BLaER1 treated with 17β-estradiol and CSF1 and Interleukin-3, amounts not matched to agents 10 nM and 100 nM (cell line): ENCODE measurements around the gene LRRC37B.
"Not testable (repeated sequence)": the region's sequence is repeated elsewhere in the genome, so short reads cannot be mapped to it uniquely, and the experiment has no call there.

ENCODE experiments used
- H3K27ac ChIP-seq, 11 experiments: shearing (Covaris generic); formaldehyde crosslinking; 2 replicates each; pipeline ENCODE4 v1.8.1; 2022
- H3K27me3 ChIP-seq, 11 experiments: shearing (Covaris generic); formaldehyde crosslinking; 2 replicates each; pipeline ENCODE4 v1.8.1; 2022
- H3K36me3 ChIP-seq, 11 experiments: shearing (Covaris generic); formaldehyde crosslinking; 2 replicates each; pipeline ENCODE4 v1.8.1; 2022
- H3K4me1 ChIP-seq, 10 experiments: shearing (Covaris generic); formaldehyde crosslinking; 2 replicates each; pipeline ENCODE4 v1.8.1; 2022
- H3K4me2 ChIP-seq, 11 experiments: shearing (Covaris generic); formaldehyde crosslinking; 2 replicates each; pipeline ENCODE4 v1.8.1; 2022
- H3K4me3 ChIP-seq, 10 experiments: shearing (Covaris generic); formaldehyde crosslinking; 2 replicates each; pipeline ENCODE4 v1.8.1; 2022
- H3K9ac ChIP-seq, 11 experiments: shearing (Covaris generic); formaldehyde crosslinking; 2 replicates each; pipeline ENCODE4 v1.8.1; 2022
- H3K9me3 ChIP-seq, 11 experiments: shearing (Covaris generic); formaldehyde crosslinking; replicated peaks in 1 of 11; 2 replicates each; pipeline ENCODE4 v1.8.1; 2022
- H4K20me1 ChIP-seq, 11 experiments: shearing (Covaris generic); formaldehyde crosslinking; 2 replicates each; pipeline ENCODE4 v1.8.1; 2022
- Cebpa-rat ChIP-seq, 11 experiments: shearing (Covaris generic); IDR thresholded peaks; 2 replicates each; pipeline ENCODE4 v1.8.1; 2022

The LRRC37B gene

GRCh38 chr17:32033223-32033622, 26.0 kb downstream of the LRRC37B start:
- peaks cover 28 to 47% (median 36%) of the 10 kb centered on the region in 11 experiments for H3K36me3 ChIP-seq
- TF ChIP-seq Cebpa-rat (IDR thresholded peaks at IDR 0.05) = no peak
- H4K20me1 ChIP-seq = no peaks in the 10 kb centered on the region
- H3K9me3 ChIP-seq = no peaks in the 10 kb centered on the region
- H3K4me3 ChIP-seq = no peak overlapping the region
- no peak overlapping the region for H3K27ac ChIP-seq
- H3K4me2 ChIP-seq = no peak overlapping the region
- H3K27me3 ChIP-seq = no peaks in the 10 kb centered on the region
- peaks cover 0 to 6% (median 0%) of the 10 kb centered on the region in 10 experiments; a peak in 1 of 20 replicates for H3K4me1 ChIP-seq
- no peak overlapping the region for H3K9ac ChIP-seq

- not testable (repeated sequence) for H3K27ac ChIP-seq, H3K27me3 ChIP-seq, H3K9ac ChIP-seq, H3K9me3 ChIP-seq, H3K4me1 ChIP-seq, H3K4me2 ChIP-seq, H3K4me3 ChIP-seq, H4K20me1 ChIP-seq
- peaks cover 28 to 51% (median 38%) of the 10 kb centered on the region in 11 experiments for H3K36me3 ChIP-seq
Observed at GRCh38 chr17:32033812-32034211, 26.6 kb downstream of the LRRC37B start.

- H3K4me2 ChIP-seq, H4K20me1 ChIP-seq, H3K9me3 ChIP-seq, H3K4me3 ChIP-seq, H3K4me1 ChIP-seq, H3K27me3 ChIP-seq, H3K27ac ChIP-seq, H3K9ac ChIP-seq: not testable (repeated sequence)
- peaks cover 35 to 58% (median 45%) of the 10 kb centered on the region in 11 experiments for H3K36me3 ChIP-seq
Observed at GRCh38 chr17:32040246-32040645, 33.1 kb downstream of the LRRC37B start.

- not testable (repeated sequence) for H4K20me1 ChIP-seq, H3K27ac ChIP-seq, H3K9me3 ChIP-seq, H3K27me3 ChIP-seq, H3K4me2 ChIP-seq, H3K4me3 ChIP-seq, H3K4me1 ChIP-seq, H3K9ac ChIP-seq
- peaks cover 23 to 54% (median 34%) of the 10 kb centered on the region in 11 experiments for H3K36me3 ChIP-seq
Observed at GRCh38 chr17:32041306-32041875, 34.2 kb downstream of the LRRC37B start.

- H3K4me1 ChIP-seq, H4K20me1 ChIP-seq, H3K4me3 ChIP-seq, H3K27ac ChIP-seq, H3K4me2 ChIP-seq, H3K27me3 ChIP-seq, H3K9me3 ChIP-seq, H3K9ac ChIP-seq: not testable (repeated sequence)
- peaks cover 15 to 49% (median 25%) of the 10 kb centered on the region in 11 experiments for H3K36me3 ChIP-seq
Observed at GRCh38 chr17:32042266-32042665, 35.1 kb downstream of the LRRC37B start.

GRCh38 chr17:32045611-32046010, 38.4 kb downstream of the LRRC37B start:
- not testable (repeated sequence) for H3K27ac ChIP-seq, H3K4me3 ChIP-seq, H3K9me3 ChIP-seq, H3K27me3 ChIP-seq, H3K4me1 ChIP-seq, H3K9ac ChIP-seq, H4K20me1 ChIP-seq, H3K4me2 ChIP-seq
- peaks cover 0 to 40% (median 16%) of the 10 kb centered on the region in 11 experiments; a peak in 14 of 22 replicates for H3K36me3 ChIP-seq

GRCh38 chr17:32047663-32048062, 40.5 kb downstream of the LRRC37B start:
- H3K27me3 ChIP-seq, H3K4me1 ChIP-seq, H3K4me2 ChIP-seq, H3K27ac ChIP-seq, H4K20me1 ChIP-seq, H3K9ac ChIP-seq, H3K9me3 ChIP-seq, H3K4me3 ChIP-seq: not testable (repeated sequence)
- H3K36me3 ChIP-seq = peaks cover 0 to 29% (median 6%) of the 10 kb centered on the region in 11 experiments; a peak in 10 of 22 replicates

GRCh38 chr17:32054985-32055384, 47.8 kb downstream of the LRRC37B start:
- H3K4me3 ChIP-seq, H4K20me1 ChIP-seq: not testable (repeated sequence)

GRCh38 chr17:32055425-32055824, 48.2 kb downstream of the LRRC37B start:
- H3K27me3 ChIP-seq, H3K27ac ChIP-seq, H3K9ac ChIP-seq, H3K4me3 ChIP-seq, H3K36me3 ChIP-seq, H3K4me1 ChIP-seq, H4K20me1 ChIP-seq, H3K9me3 ChIP-seq, H3K4me2 ChIP-seq: not testable (repeated sequence)

More at GRCh38 chr17:32054985-32055384, 47.8 kb downstream of the LRRC37B start:
- H3K9me3 ChIP-seq, H3K36me3 ChIP-seq, H3K27me3 ChIP-seq, H3K9ac ChIP-seq, H3K4me2 ChIP-seq, H3K27ac ChIP-seq, H3K4me1 ChIP-seq: not testable (repeated sequence)

- not testable (repeated sequence) for H3K36me3 ChIP-seq, H3K4me2 ChIP-seq, H3K27ac ChIP-seq, H3K9ac ChIP-seq, H3K4me1 ChIP-seq, H3K27me3 ChIP-seq, H3K4me3 ChIP-seq, H3K9me3 ChIP-seq, H4K20me1 ChIP-seq
Observed at GRCh38 chr17:32056500-32056899, 49.3 kb downstream of the LRRC37B start.

- not testable (repeated sequence) for H3K9ac ChIP-seq, H3K4me1 ChIP-seq, H3K9me3 ChIP-seq, H4K20me1 ChIP-seq, H3K27me3 ChIP-seq, H3K4me3 ChIP-seq, H3K27ac ChIP-seq, H3K36me3 ChIP-seq, H3K4me2 ChIP-seq
Observed at GRCh38 chr17:32057460-32058105, 50.4 kb downstream of the LRRC37B start.

- H3K27me3 ChIP-seq, H3K9me3 ChIP-seq, H3K36me3 ChIP-seq, H3K9ac ChIP-seq, H3K4me2 ChIP-seq, H3K4me3 ChIP-seq, H3K27ac ChIP-seq, H4K20me1 ChIP-seq: not testable (repeated sequence)
- H3K4me1 ChIP-seq = peaks cover 0 to 24% (median 3%) of the 10 kb centered on the region in 10 experiments; a peak in 8 of 20 replicates
Observed at GRCh38 chr17:32060695-32061094, 53.5 kb downstream of the LRRC37B start.

- H3K36me3 ChIP-seq, H3K27me3 ChIP-seq, H3K9ac ChIP-seq, H3K4me3 ChIP-seq, H3K27ac ChIP-seq, H4K20me1 ChIP-seq, H3K9me3 ChIP-seq: not testable (repeated sequence)
- peaks cover 0 to 31% (median 10%) of the 10 kb centered on the region in 10 experiments; a peak in 16 of 20 replicates for H3K4me1 ChIP-seq
- H3K4me2 ChIP-seq = peak overlapping the region in 2 of 11 experiments; percentile 8 to 22; a peak in 1 of 22 replicates
Observed at GRCh38 chr17:32061840-32062239, 54.7 kb downstream of the LRRC37B start.

GRCh38 chr17:32064091-32064490, 56.9 kb downstream of the LRRC37B start:
- H3K9me3 ChIP-seq, H3K27me3 ChIP-seq, H4K20me1 ChIP-seq, H3K27ac ChIP-seq, H3K36me3 ChIP-seq, H3K9ac ChIP-seq, H3K4me3 ChIP-seq: not testable (repeated sequence)
- peaks cover 0 to 34% (median 10%) of the 10 kb centered on the region in 10 experiments; a peak in 16 of 20 replicates for H3K4me1 ChIP-seq
- peak overlapping the region in 5 of 11 experiments; percentile 15 to 31 (median 18); a peak in 6 of 22 replicates for H3K4me2 ChIP-seq
